ENCODE results near the gene TTC19.
A peak's percentile ranks its signal among the peaks of the same experiment; 100 is the strongest.

Gene TTC19, protein sequence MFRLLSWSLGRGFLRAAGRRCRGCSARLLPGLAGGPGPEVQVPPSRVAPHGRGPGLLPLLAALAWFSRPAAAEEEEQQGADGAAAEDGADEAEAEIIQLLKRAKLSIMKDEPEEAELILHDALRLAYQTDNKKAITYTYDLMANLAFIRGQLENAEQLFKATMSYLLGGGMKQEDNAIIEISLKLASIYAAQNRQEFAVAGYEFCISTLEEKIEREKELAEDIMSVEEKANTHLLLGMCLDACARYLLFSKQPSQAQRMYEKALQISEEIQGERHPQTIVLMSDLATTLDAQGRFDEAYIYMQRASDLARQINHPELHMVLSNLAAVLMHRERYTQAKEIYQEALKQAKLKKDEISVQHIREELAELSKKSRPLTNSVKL

GRCh38 chr17:15999141-15999973 lies at the start of gene TTC19, which contains the start of gene ZSWIM7:
TTC19 (plus strand) TSS chr17:15999824; CDS start chr17:15999849, 25 bp downstream.
ZSWIM7 (minus strand) TSS chr17:15999704; CDS start chr17:15999594, 110 bp downstream.
- peak within 1 kb of the TSS; percentile 75 for H3K27ac Mint-ChIP-seq
- no peaks in the 10 kb centered on the region for H3K9me3 Mint-ChIP-seq
- peaks cover 20% of the 10 kb centered on the region for H3K4me1 Mint-ChIP-seq
- DNase-seq (ENCODE audit: low spot score in 2 of 2) (peak; percentile 90 to 97), ATAC-seq (peak; percentile 94)
- peaks cover 63% of the 10 kb centered on the region for H3K36me3 Mint-ChIP-seq
- peak within 1 kb of the TSS; percentile 74 for H3K4me3 Mint-ChIP-seq

GRCh38 chr17:15951368-15952047 lies 48.1 kb upstream of the TTC19 start:
- no peak overlapping the region for H3K4me3 Mint-ChIP-seq
- no peaks in the 10 kb centered on the region for H3K9me3 Mint-ChIP-seq
- no peak for DNase-seq (ENCODE audit: low spot score in 2 of 2)
- H3K27ac Mint-ChIP-seq: no peak overlapping the region
- no peaks in the 10 kb centered on the region for H3K36me3 Mint-ChIP-seq
- ATAC-seq: peak; percentile 19
- H3K4me1 Mint-ChIP-seq: peaks cover 3% of the 10 kb centered on the region

GRCh38 chr17:15952048-15952532 lies 47.5 kb upstream of the TTC19 start:
- H3K36me3 Mint-ChIP-seq: no peaks in the 10 kb centered on the region
- DNase-seq (ENCODE audit: low spot score in 2 of 2) (no peak), ATAC-seq (no peak)
- H3K27ac Mint-ChIP-seq: no peak overlapping the region
- H3K4me3 Mint-ChIP-seq: no peak overlapping the region
- H3K9me3 Mint-ChIP-seq: no peaks in the 10 kb centered on the region
- H3K4me1 Mint-ChIP-seq: peaks cover 6% of the 10 kb centered on the region

- Mint-ChIP-seq H3K27ac (no peak overlapping the region), H3K4me1 (peaks cover 16% of the 10 kb centered on the region), H3K9me3 (no peaks in the 10 kb centered on the region), H3K4me3 (no peak overlapping the region), H3K36me3 (no peaks in the 10 kb centered on the region)
- ATAC-seq (no peak), DNase-seq (ENCODE audit: low spot score in 2 of 2) (no peak)
Measured at GRCh38 chr17:15952916-15953790, 46.5 kb upstream of the TTC19 start.

DNA sequence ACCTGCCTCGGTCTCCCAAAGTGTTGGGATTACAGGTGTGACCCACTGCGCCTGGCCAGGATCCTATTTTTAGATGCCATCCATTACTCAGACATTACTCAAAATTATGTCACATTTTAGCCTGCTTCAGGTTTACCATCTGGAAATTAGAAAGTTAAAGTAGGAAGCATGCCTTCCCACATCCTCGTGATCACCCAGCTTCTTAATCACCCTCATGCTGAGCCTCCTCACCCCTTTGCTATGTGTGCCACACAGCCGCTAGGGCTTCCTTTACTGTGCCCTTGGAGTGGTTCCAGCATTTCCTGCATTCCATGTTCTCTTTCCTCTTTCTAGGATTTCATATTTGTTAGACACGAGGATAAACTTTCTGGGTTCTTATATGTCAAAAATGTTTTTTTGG lies 45.4 kb upstream of the TTC19 start:
- Mint-ChIP-seq H3K4me1 (peaks cover 26% of the 10 kb centered on the region), H3K9me3 (no peaks in the 10 kb centered on the region), H3K36me3 (peaks cover 6% of the 10 kb centered on the region), H3K27ac (no peak overlapping the region), H3K4me3 (no peak overlapping the region)
- ATAC-seq: no peak
- no peak for DNase-seq (ENCODE audit: low spot score in 2 of 2)

GRCh38 chr17:15955793-15956541 lies 43.7 kb upstream of the TTC19 start:
- DNase-seq (ENCODE audit: low spot score in 2 of 2) (no peak), ATAC-seq (no peak)
- no peak overlapping the region for H3K4me3 Mint-ChIP-seq
- peaks cover 7% of the 10 kb centered on the region for H3K36me3 Mint-ChIP-seq
- H3K9me3 Mint-ChIP-seq: no peaks in the 10 kb centered on the region
- H3K27ac Mint-ChIP-seq: no peak overlapping the region
- peaks cover 26% of the 10 kb centered on the region for H3K4me1 Mint-ChIP-seq

- Mint-ChIP-seq H3K27ac (no peak overlapping the region), H3K9me3 (no peaks in the 10 kb centered on the region), H3K4me1 (peaks cover 26% of the 10 kb centered on the region), H3K4me3 (no peak overlapping the region), H3K36me3 (peaks cover 7% of the 10 kb centered on the region)
- DNase-seq (ENCODE audit: low spot score in 2 of 2) (peak in 1 of 2 donors; percentile 67), ATAC-seq (peak; percentile 83)
Measured at GRCh38 chr17:15957206-15957605, 42.4 kb upstream of the TTC19 start.

DNA sequence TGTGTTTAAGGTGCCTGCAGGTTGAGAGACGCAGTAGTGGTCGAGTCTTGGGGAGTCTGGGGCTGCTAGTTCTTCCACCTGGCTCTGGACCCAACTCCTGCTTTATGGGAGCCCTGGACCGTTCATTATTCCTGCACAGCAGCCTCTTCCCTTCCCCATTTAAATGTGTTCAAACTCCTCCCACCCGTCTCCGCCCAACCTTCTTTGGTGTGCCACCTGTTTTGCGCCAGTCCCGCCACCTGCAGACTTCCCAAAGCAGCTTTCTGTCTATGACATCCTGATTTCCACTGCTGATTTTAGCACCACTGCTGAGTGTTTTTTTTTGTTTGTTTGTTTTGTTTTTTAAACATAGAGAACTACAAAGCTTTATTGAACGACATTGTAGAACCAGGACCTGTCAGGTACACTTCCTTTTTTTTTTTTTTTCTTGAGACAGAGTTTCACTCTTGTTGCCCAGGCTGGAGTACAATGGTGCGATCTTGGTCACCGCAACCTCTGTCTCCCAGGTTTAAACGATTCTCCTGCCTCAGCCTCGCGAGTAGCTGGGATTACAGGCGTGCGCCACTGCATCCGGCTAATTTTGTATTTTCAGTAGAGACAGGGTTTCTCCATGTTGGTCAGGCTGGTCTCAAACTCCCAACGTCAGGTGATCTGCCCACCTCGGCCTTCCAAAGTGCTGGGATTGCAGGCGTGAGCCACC lies 41.9 kb upstream of the TTC19 start:
- peak overlapping the region; percentile 29 for H3K27ac Mint-ChIP-seq
- no peak overlapping the region for H3K4me3 Mint-ChIP-seq
- H3K36me3 Mint-ChIP-seq: peaks cover 7% of the 10 kb centered on the region
- DNase-seq (ENCODE audit: low spot score in 2 of 2) (no peak), ATAC-seq (no peak)
- H3K9me3 Mint-ChIP-seq: no peaks in the 10 kb centered on the region
- peaks cover 26% of the 10 kb centered on the region for H3K4me1 Mint-ChIP-seq

DNA sequence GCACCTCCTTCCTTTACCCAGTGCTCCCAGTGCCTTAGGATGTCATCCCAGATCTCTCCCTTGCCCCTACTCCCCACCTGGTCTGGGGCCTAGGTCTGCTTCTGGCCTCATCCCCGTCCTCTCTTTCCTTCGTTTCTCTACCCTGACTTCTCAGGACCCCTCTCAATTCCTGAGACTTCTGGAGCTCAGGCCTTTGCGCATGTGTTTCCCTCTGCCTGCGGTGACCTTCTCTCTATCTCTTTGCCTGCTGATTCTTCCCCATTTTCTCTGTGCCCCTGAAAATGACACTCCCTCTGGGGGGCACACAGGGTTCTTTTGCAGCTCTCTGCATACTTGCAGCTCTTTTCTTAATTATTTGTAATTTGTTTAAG lies 41.2 kb upstream of the TTC19 start:
- H3K4me1 Mint-ChIP-seq: peaks cover 26% of the 10 kb centered on the region
- ATAC-seq: no peak
- H3K27ac Mint-ChIP-seq: peak overlapping the region; percentile 29
- no peak for DNase-seq (ENCODE audit: low spot score in 2 of 2)
- no peak overlapping the region for H3K4me3 Mint-ChIP-seq
- H3K9me3 Mint-ChIP-seq: no peaks in the 10 kb centered on the region
- peaks cover 7% of the 10 kb centered on the region for H3K36me3 Mint-ChIP-seq

GRCh38 chr17:15963670-15964110 lies 35.9 kb upstream of the TTC19 start:
- Mint-ChIP-seq H3K4me3 (no peak overlapping the region), H3K27ac (no peak overlapping the region), H3K36me3 (peaks cover 6% of the 10 kb centered on the region), H3K4me1 (peaks cover 10% of the 10 kb centered on the region), H3K9me3 (no peaks in the 10 kb centered on the region)
- ATAC-seq (no peak), DNase-seq (ENCODE audit: low spot score in 2 of 2) (no peak)

- no peak overlapping the region for H3K4me3 Mint-ChIP-seq
- no peaks in the 10 kb centered on the region for H3K9me3 Mint-ChIP-seq
- H3K36me3 Mint-ChIP-seq: no peaks in the 10 kb centered on the region
- ATAC-seq (no peak), DNase-seq (ENCODE audit: low spot score in 2 of 2) (no peak)
- H3K27ac Mint-ChIP-seq: no peak overlapping the region
- peaks cover 6% of the 10 kb centered on the region for H3K4me1 Mint-ChIP-seq
Measured at GRCh38 chr17:15965528-15965927, 34.1 kb upstream of the TTC19 start.

DNA sequence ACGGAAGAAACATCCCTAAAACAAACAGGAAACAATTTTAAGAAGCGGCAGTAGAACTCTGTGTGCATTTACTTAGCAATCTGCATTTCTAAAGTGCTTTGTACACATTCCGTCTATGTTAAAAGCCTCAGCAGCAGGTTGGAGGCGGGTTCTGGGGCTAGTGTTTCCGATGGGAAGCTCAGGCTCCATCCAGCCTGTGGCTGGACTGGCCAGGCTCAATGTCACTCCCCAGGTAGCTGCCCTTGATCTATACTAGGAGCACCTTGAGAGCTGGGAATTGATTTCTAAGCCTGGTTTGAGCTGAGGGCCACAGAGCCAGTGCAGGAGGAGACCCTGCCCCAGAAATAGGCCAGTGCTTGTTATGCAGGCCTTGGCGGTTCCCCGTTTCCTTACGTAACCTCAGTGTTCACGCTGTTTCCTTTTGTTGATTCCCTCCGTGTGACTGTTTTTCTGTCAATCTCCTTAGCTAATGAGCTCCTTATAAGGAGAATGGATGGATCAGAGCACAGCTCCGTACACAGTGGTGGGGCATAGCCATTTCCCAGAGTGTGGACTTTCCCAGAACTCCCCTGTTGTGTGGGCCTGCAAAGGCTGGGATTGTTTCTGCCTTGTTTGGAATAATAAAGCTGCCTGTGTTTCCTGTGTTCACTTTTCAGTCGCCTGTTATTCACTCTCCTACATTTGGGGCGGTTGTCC lies 33.3 kb upstream of the TTC19 start:
- Mint-ChIP-seq H3K9me3 (no peaks in the 10 kb centered on the region), H3K4me3 (no peak overlapping the region), H3K27ac (no peak overlapping the region), H3K36me3 (no peaks in the 10 kb centered on the region), H3K4me1 (peaks cover 6% of the 10 kb centered on the region)
- DNase-seq (ENCODE audit: low spot score in 2 of 2) (no peak), ATAC-seq (no peak)

GRCh38 chr17:15966879-15967248 lies 32.8 kb upstream of the TTC19 start:
- Mint-ChIP-seq H3K9me3 (no peaks in the 10 kb centered on the region), H3K4me1 (peaks cover 6% of the 10 kb centered on the region), H3K27ac (no peak overlapping the region), H3K4me3 (no peak overlapping the region), H3K36me3 (no peaks in the 10 kb centered on the region)
- ATAC-seq: no peak
- no peak for DNase-seq (ENCODE audit: low spot score in 2 of 2)
